ENCODE measurements around the gene ESRRB. TPM values are rescaled to one million over a fixed set of nuclear protein-coding genes. Genes with fewer than 3 reads are reported as not detected.

Gene ESRRB
- total and polyA plus RNA-seq, 11 donors, result 4.1 to 16.9 (median 7.9) TPM

GRCh38 chr14:76382495-76382832, 6.5 kb downstream of the ESRRB start:
- H3K9me3 ChIP-seq, result no peaks in the 10 kb centered on the region
- DNase-seq (no peak), ATAC-seq (no peak)
- peaks cover 0 to 63% (median 15%) of the 10 kb centered on the region in 9 donors for H3K27me3 ChIP-seq
- WGBS, 4 donors, result 56 to 73% (median 64%) methylated on average over 1 of the region's 1 CpG
- intact Hi-C loops (cut with DNase I), result loop anchor here in 2 of 10 donors (10.0 kb wide), 2 partner anchors 328 to 678 kb away; no protein-coding TSS in a partner anchor
- TF ChIP-seq POLR2A (IDR thresholded peaks at IDR 0.05), result no peak
- TF ChIP-seq, protein P1, sequence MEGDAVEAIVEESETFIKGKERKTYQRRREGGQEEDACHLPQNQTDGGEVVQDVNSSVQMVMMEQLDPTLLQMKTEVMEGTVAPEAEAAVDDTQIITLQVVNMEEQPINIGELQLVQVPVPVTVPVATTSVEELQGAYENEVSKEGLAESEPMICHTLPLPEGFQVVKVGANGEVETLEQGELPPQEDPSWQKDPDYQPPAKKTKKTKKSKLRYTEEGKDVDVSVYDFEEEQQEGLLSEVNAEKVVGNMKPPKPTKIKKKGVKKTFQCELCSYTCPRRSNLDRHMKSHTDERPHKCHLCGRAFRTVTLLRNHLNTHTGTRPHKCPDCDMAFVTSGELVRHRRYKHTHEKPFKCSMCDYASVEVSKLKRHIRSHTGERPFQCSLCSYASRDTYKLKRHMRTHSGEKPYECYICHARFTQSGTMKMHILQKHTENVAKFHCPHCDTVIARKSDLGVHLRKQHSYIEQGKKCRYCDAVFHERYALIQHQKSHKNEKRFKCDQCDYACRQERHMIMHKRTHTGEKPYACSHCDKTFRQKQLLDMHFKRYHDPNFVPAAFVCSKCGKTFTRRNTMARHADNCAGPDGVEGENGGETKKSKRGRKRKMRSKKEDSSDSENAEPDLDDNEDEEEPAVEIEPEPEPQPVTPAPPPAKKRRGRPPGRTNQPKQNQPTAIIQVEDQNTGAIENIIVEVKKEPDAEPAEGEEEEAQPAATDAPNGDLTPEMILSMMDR (IDR thresholded peaks at IDR 0.05), result no peak
- H3K4me1 ChIP-seq, result peaks cover 0 to 4% (median 0%) of the 10 kb centered on the region in 12 donors
- no peak overlapping the region for H3K4me3 ChIP-seq
- H3K36me3 ChIP-seq, result no peaks in the 10 kb centered on the region
- H3K27ac ChIP-seq, result no peak overlapping the region

- intact Hi-C loops (cut with DNase I), result loop anchor here in 6 of 10 donors (5.0 to 10.0 kb wide), 4 partner anchors 331 to 681 kb away; no protein-coding TSS in a partner anchor
- H3K27me3 ChIP-seq, result peaks cover 0 to 39% (median 0%) of the 10 kb centered on the region in 9 donors
These were observed 9.5 kb downstream of the ESRRB start for GRCh38 chr14:76385435-76385834.

DNA sequence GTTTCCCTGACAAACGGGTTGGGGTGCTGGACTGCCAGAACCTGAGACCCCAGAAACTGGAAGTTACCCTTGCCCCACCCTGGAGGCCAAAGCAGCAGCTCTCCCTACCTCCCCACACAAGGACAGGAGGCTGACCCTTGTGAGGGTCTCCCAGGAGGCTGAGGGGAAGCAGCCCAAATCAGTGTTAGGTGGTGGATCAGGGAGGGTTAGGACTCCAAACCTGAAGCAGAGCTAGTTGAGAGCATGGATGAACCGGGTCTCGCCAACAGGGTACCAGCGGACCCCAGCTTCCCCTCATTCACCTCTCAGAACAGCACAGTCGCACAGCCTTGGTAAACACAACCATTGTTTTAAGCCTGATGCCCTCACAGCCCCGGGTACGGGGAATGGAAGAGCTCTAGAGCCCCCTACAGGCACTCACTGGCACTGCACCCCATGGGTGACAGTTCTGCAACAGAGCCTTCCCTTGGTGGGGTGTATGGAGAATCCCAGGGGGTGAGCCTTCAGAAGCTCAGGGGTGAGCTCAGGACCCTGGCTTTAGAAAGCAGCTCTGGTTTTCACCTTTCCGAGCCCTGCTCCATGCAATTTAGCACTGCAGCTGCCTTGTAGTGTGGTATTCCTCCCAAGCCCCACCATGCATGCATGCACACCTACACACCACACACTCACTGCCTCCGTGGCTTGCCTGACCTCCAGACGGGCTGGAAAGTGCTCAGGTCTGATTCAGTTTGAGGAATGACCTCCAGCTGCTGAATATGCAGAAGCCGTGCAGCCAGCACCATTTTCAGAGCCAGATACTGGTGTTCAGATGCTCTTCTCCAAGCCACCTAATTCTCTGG, 11.2 kb downstream of the ESRRB start:
- H3K4me3 ChIP-seq, result no peak overlapping the region
- peaks cover 0 to 4% (median 0%) of the 10 kb centered on the region in 12 donors for H3K4me1 ChIP-seq
- TF ChIP-seq, protein P1 (IDR thresholded peaks at IDR 0.05), result peak; percentile 84 to 98 (median 96)
- no peak for TF ChIP-seq POLR2A (IDR thresholded peaks at IDR 0.05)
- H3K36me3 ChIP-seq, result no peaks in the 10 kb centered on the region
- ATAC-seq, result peak; percentile 61 to 90 (median 86)
- DNase-seq, result peak; percentile 57 to 81 (median 65)
- peaks cover 0 to 25% (median 0%) of the 10 kb centered on the region in 9 donors for H3K27me3 ChIP-seq
- intact Hi-C loops (cut with DNase I), result loop anchor here (1.0 to 10.0 kb wide), 7 partner anchors 332 to 682 kb away; no protein-coding TSS in a partner anchor
- 25 to 41% (median 31%) methylated on average over 9 to 11 of the region's 11 CpGs for whole genome bisulfite sequencing, 4 donors
- no peak overlapping the region for H3K27ac ChIP-seq
- H3K9me3 ChIP-seq, result no peaks in the 10 kb centered on the region

More at GRCh38 chr14:76385435-76385834, 9.5 kb downstream of the ESRRB start:
- WGBS, 4 donors, result 64 to 69% (median 66%) methylated on average over 4 of the region's 4 CpGs
- ATAC-seq (no peak), DNase-seq (no peak)
- no peaks in the 10 kb centered on the region for H3K36me3 ChIP-seq
- no peak overlapping the region for H3K4me3 ChIP-seq
- no peaks in the 10 kb centered on the region for H3K9me3 ChIP-seq
- no peak for TF ChIP-seq POLR2A (IDR thresholded peaks at IDR 0.05)
- TF ChIP-seq, protein P1 (IDR thresholded peaks at IDR 0.05), result no peak
- H3K27ac ChIP-seq, result no peak overlapping the region
- no peaks in the 10 kb centered on the region for H3K4me1 ChIP-seq

DNA sequence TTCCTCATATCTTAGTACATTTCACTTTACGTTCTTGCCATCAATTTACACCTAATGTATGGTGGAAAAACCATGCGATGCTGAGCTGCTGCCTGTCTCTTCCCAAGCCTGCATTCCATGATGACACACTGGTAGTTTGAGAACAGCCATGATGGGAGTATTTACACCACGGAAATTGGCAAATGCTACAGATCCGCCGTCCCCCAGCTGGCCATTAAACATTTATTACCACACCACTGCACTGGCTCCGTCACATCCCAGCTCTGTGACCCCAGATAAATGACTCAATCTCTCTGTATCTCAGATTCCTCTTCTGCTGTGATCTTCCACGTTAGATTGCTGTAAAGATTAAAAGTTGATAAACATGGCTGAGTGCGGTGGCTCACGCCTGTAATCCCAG, 13.9 kb downstream of the ESRRB start:
- Histone ChIP-seq H3K36me3 (no peaks in the 10 kb centered on the region), H3K9me3 (no peaks in the 10 kb centered on the region), H3K4me3 (no peak overlapping the region), H3K27ac (no peak overlapping the region), H3K4me1 (peaks cover 0 to 10% (median 0%) of the 10 kb centered on the region in 12 donors), H3K27me3 (peaks cover 0 to 10% (median 0%) of the 10 kb centered on the region in 9 donors)
- DNase-seq, result no peak
- WGBS, 4 donors, result 83 to 91% (median 85%) methylated on average over 9 of the region's 9 CpGs
- intact Hi-C loops (cut with DNase I), result loop anchor here in 6 of 10 donors (5.0 to 10.0 kb wide), 4 partner anchors 335 to 685 kb away; no protein-coding TSS in a partner anchor
- ATAC-seq, result no peak
- TF ChIP-seq, protein P1 (IDR thresholded peaks at IDR 0.05), result no peak
- no peak for TF ChIP-seq POLR2A (IDR thresholded peaks at IDR 0.05)

All from heart left ventricle (tissue), 16 donors.